H1 (cell line): Measurements from ENCODE around the gene PI4KA. TPM values are rescaled to one million over a fixed set of nuclear protein-coding genes. Genes with fewer than 3 reads are reported as not detected.

Experiments used
- CTCF ChIA-PET: fragments of 300-600 bp; sonication (Branson Sonifier 250); formaldehyde crosslinking; loops from one replicate; lab custom pipeline; 2021; ENCODE audit not compliant: partially characterized antibody; lab: Charles Lee
- POLR2A ChIA-PET: fragments of 300-600 bp; sonication (Branson Sonifier 250); formaldehyde crosslinking; loops from one replicate; lab custom pipeline; 2021; ENCODE audit warnings: inconsistent platforms; ENCODE audit not compliant: partially characterized antibody; lab: Charles Lee
- DNase-seq, 2 experiments: peaks; one replicate each; pipeline versions ENCODE4 v3.0.0 to v3.0.0-alpha.2; 2010 to 2022; ENCODE audit warnings: low spot score in 2 of 2, low read depth in 1 of 2, mixed read lengths in 1 of 2
- FAIRE-seq: peaks from 2 replicates; lab custom pipeline; 2011; peaks lifted over from hg19 to GRCh38; lab: Jason Lieb, UNC
- H2AFZ ChIP-seq: 2 replicates; pipeline ENCODE4 v1.8.1; 2012; ENCODE audit warnings: low read length, inconsistent platforms
- H2AK5ac ChIP-seq: 2 replicates; pipeline ENCODE4 v1.6.1; 2013; ENCODE audit warnings: low read depth, low read length
- H2BK120ac ChIP-seq: replicated peaks from 2 replicates; pipeline ENCODE3; 2013; ENCODE audit warnings: low read depth, low read length, inconsistent platforms
- H2BK12ac ChIP-seq: 2 replicates; pipeline ENCODE4 v1.6.1; 2013; ENCODE audit warnings: low read depth, low read length
- H2BK15ac ChIP-seq: 2 replicates; pipeline ENCODE4 v1.6.1; 2013; ENCODE audit warnings: low read length
- H2BK20ac ChIP-seq: 2 replicates; pipeline ENCODE4 v1.6.1; 2013; ENCODE audit warnings: low read length
- H2BK5ac ChIP-seq: 2 replicates; pipeline ENCODE4 v1.6.1; 2013; ENCODE audit warnings: low read depth, low read length
- H3K14ac ChIP-seq: 2 replicates; pipeline ENCODE4 v1.6.1; 2013; ENCODE audit warnings: inconsistent platforms; ENCODE audit not compliant: insufficient read length
- H3K18ac ChIP-seq: 2 replicates; pipeline ENCODE4 v1.6.1; 2013; ENCODE audit warnings: low read length; ENCODE audit errors: extremely low read depth
- H3K23ac ChIP-seq: 2 replicates; pipeline ENCODE4 v1.6.1; 2013; ENCODE audit warnings: inconsistent platforms; ENCODE audit not compliant: insufficient read length
- H3K23me2 ChIP-seq: 2 replicates; pipeline ENCODE4 v1.6.1; 2013; ENCODE audit warnings: low read depth, low read length
- H3K27ac ChIP-seq: 2 replicates; pipeline ENCODE4 v1.6.1; 2011; ENCODE audit warnings: low read depth, low read length, inconsistent platforms
- H3K27me3 ChIP-seq, 4 experiments: replicated peaks in 1 of 4; 1 replicate in 1 of 4; 2 replicates in 3 of 4; pipeline versions ENCODE4 v1.6.1 to v1.8.1; 2011 to 2013; ENCODE audit warnings: low read length in 3 of 4, mild to moderate bottlenecking in 3 of 4, inconsistent platforms in 2 of 4, mixed read lengths in 2 of 4, moderate library complexity in 1 of 4; ENCODE audit not compliant: control insufficient read depth in 3 of 4, insufficient read depth in 3 of 4; ENCODE audit errors: extremely low read depth in 1 of 4
- H3K36me3 ChIP-seq, 4 experiments: 2 replicates each; pipeline versions ENCODE4 v1.6.1 to v1.8.1; 2011 to 2013; ENCODE audit warnings: mild to moderate bottlenecking in 4 of 4, low read length in 3 of 4, moderate library complexity in 2 of 4, control low read depth in 1 of 4, inconsistent platforms in 1 of 4; ENCODE audit not compliant: insufficient read depth in 4 of 4, control insufficient read depth in 2 of 4
- H3K4ac ChIP-seq: replicated peaks from 2 replicates; pipeline ENCODE3; 2013; ENCODE audit warnings: low read length, low read depth, mixed read lengths, inconsistent platforms; ENCODE audit not compliant: insufficient read length
- H3K4me1 ChIP-seq, 4 experiments: replicated peaks in 1 of 4; 1 replicate in 1 of 4; 2 replicates in 3 of 4; pipeline versions ENCODE4 v1.6.1 to v1.8.1; 2011 to 2013; ENCODE audit warnings: low read length in 3 of 4, inconsistent platforms in 2 of 4, mixed read lengths in 1 of 4; ENCODE audit not compliant: insufficient read depth in 4 of 4, control insufficient read depth in 3 of 4
- H3K4me2 ChIP-seq, 2 experiments: 2 replicates each; pipeline versions ENCODE4 v1.6.1 to v1.8.1; 2011 to 2013; ENCODE audit warnings: low read depth in 2 of 2, low read length in 2 of 2, control low read depth in 1 of 2, inconsistent platforms in 1 of 2, mild to moderate bottlenecking in 1 of 2; ENCODE audit not compliant: insufficient read depth in 1 of 2
- H3K4me3 ChIP-seq, 4 experiments: fragments of 200-600, 300-600 bp in 1 of 4; sonication (generic), shearing (Covaris generic), sonication (Bioruptor Twin) in 1 of 4; 2 replicates each; pipeline versions ENCODE4 v1.5.1 to v1.8.1; 2011 to 2016; ENCODE audit warnings: low read length in 4 of 4, low read depth in 3 of 4, control low read depth in 2 of 4, inconsistent platforms in 2 of 4, mild to moderate bottlenecking in 2 of 4, mixed read lengths in 1 of 4, moderate library complexity in 1 of 4; ENCODE audit not compliant: insufficient read depth in 2 of 4; ENCODE audit errors: extremely low read depth in 1 of 4
- H3K56ac ChIP-seq: replicated peaks from 2 replicates; pipeline ENCODE3; 2013; ENCODE audit warnings: low read depth, mild to moderate bottlenecking, mixed read lengths, low read length, inconsistent platforms; ENCODE audit not compliant: insufficient read length
- H3K79me1 ChIP-seq: 2 replicates; pipeline ENCODE4 v1.6.1; 2013; ENCODE audit warnings: low read depth, low read length, control low read depth
- H3K79me2 ChIP-seq, 2 experiments: 2 replicates each; pipeline versions ENCODE4 v1.6.1 to v1.8.1; 2012 to 2013; ENCODE audit warnings: low read length in 2 of 2, mild to moderate bottlenecking in 2 of 2, inconsistent platforms in 1 of 2; ENCODE audit not compliant: insufficient read depth in 2 of 2, control insufficient read depth in 1 of 2
- H3K9ac ChIP-seq, 4 experiments: replicated peaks in 1 of 4; 1 replicate in 1 of 4; 2 replicates in 3 of 4; pipeline versions ENCODE4 v1.6.1 to v1.8.1; 2011 to 2013; ENCODE audit warnings: low read depth in 3 of 4, low read length in 3 of 4, control low read depth in 2 of 4, mild to moderate bottlenecking in 2 of 4, moderate library complexity in 2 of 4, inconsistent platforms in 1 of 4; ENCODE audit errors: extremely low read depth in 1 of 4
- H3K9me3 ChIP-seq, 2 experiments: 2 replicates each; pipeline versions ENCODE4 v1.6.1 to v1.8.1; 2012 to 2013; ENCODE audit warnings: mild to moderate bottlenecking in 2 of 2, moderate library complexity in 2 of 2, control low read depth in 1 of 2, inconsistent platforms in 1 of 2, low read depth in 1 of 2, low read length in 1 of 2, mixed read lengths in 1 of 2; ENCODE audit not compliant: insufficient read depth in 2 of 2
- H4K20me1 ChIP-seq, 2 experiments: replicated peaks in 1 of 2; 2 replicates each; pipeline versions ENCODE3 to v1.8.1; 2011 to 2013; ENCODE audit warnings: inconsistent platforms in 2 of 2, low read length in 2 of 2, mild to moderate bottlenecking in 1 of 2; ENCODE audit not compliant: insufficient read depth in 2 of 2, control insufficient read depth in 1 of 2
- H4K5ac ChIP-seq: 2 replicates; pipeline ENCODE4 v1.6.1; 2013; ENCODE audit warnings: low read length, low read depth, mixed read lengths, inconsistent platforms; ENCODE audit not compliant: insufficient read length
- H4K8ac ChIP-seq: 2 replicates; pipeline ENCODE4 v1.8.0; 2013; ENCODE audit warnings: mild to moderate bottlenecking, moderate library complexity, low read length, inconsistent platforms; ENCODE audit not compliant: insufficient read depth; ENCODE audit errors: extremely low read depth
- H4K91ac ChIP-seq: replicated peaks from 2 replicates; pipeline ENCODE3; 2013; ENCODE audit warnings: low read length, mixed read lengths, inconsistent platforms; ENCODE audit not compliant: insufficient read length
- HDAC6 ChIP-seq: IDR thresholded peaks from one replicate; pipeline ENCODE4 v1.7.1; 2012; ENCODE audit warnings: low read depth, mild to moderate bottlenecking, inconsistent platforms, low read length, moderate library complexity
- WGBS, 2 experiments: shearing (Covaris generic) in 1 of 2; methylation state at CpG; one replicate each; pipeline versions ENCODE4 v1.1.6 to v1.1.7; 2013 to 2015; ENCODE audit warnings: low lambda C conversion rate in 2 of 2, mixed read lengths in 2 of 2, inconsistent platforms in 1 of 2, low coverage in 1 of 2, missing lambda C conversion rate in 1 of 2; ENCODE audit not compliant: insufficient replicate concordance in 2 of 2, insufficient coverage in 1 of 2, insufficient read length in 1 of 2; ENCODE audit errors: extremely low coverage in 1 of 2, missing lambda C conversion rate in 1 of 2; 5-methylcytosine and 5-hydroxymethylcytosine counted together
- polyA plus RNA-seq, 7 experiments: library from polyadenylated mRNA; depleted of rRNA in 3 of 7; stranded (reverse) in 5 of 7; unstranded in 2 of 7; fragments of >200 nt in 5 of 7; fragments of 200-250 nt in 2 of 7; gene quantifications; 1 replicate in 5 of 7; 2 replicates in 1 of 7; 4 replicates in 1 of 7; pipeline versions ENCODE4 v1.2.1 to v1.2.3, GENCODE V29; 2011 to 2013; ENCODE audit warnings: missing spikeins in 2 of 7, mixed read lengths in 2 of 7
- total RNA-seq: library from RNA; stranded (reverse); fragmentation: NEBNext Ultra II Directional; extraction: Animal tissue kit (Norgen Biotek cat#: 25700); gene quantifications from 2 replicates; pipeline ENCODE4 v1.2.1, GENCODE V29; 2021

Gene PI4KA
- total and polyA plus RNA-seq, 2 of the 8 experiments (the other 6 are each of a cell fraction or from before 2014, with no cell fraction given), result 22.5 to 37.7 TPM

- no peak for TF ChIP-seq HDAC6
- TF ChIP-seq, all 59 proteins: peak for 0
- FAIRE-seq, result no peak
- Histone ChIP-seq H3K4me3 (no peak overlapping the region), H3K56ac (no peak overlapping the region), H2BK15ac (no peak overlapping the region), H3K27ac (no peak overlapping the region), H3K9ac (no peak overlapping the region), H4K91ac (no peak overlapping the region), H4K5ac (no peak overlapping the region), H3K23me2 (no peaks in the 10 kb centered on the region; the same call in 1 of the 2 replicates), H2BK120ac (no peak overlapping the region), H2BK5ac (no peak overlapping the region), H2AK5ac (no peak overlapping the region), H3K9me3 (no peaks in the 10 kb centered on the region), H3K27me3 (no peaks in the 10 kb centered on the region), H3K79me1 (no peaks in the 10 kb centered on the region), H3K14ac (no peak overlapping the region), H3K4ac (no peak overlapping the region), H3K4me2 (no peak overlapping the region), H2BK20ac (no peak overlapping the region), H3K23ac (no peak overlapping the region), H3K4me1 (no peaks in the 10 kb centered on the region), H4K8ac (no peak overlapping the region), H3K18ac (no peak overlapping the region), H4K20me1 (no peaks in the 10 kb centered on the region), H2BK12ac (no peak overlapping the region), H2AFZ (no peak overlapping the region), H3K79me2 (no peaks in the 10 kb centered on the region), H3K36me3 (no peaks in the 10 kb centered on the region)
- ChIA-PET CTCF (interaction anchor here (0.6 kb wide), 1 partner anchor 11 kb away, joined by 3 read pairs; no protein-coding TSS in a partner anchor), POLR2A (no interaction called here)
- WGBS, 2 experiments, result 86% methylated on average over 6 of the region's 6 CpGs; no CpG with 5 or more reads in 1 of the 2 experiments
- no peak for DNase-seq
Measured at GRCh38 chr22:20660441-20661054, 198.1 kb downstream of the PI4KA start.
